ENCODE data around the gene TBC1D2B.

Gene TBC1D2B

DNA sequence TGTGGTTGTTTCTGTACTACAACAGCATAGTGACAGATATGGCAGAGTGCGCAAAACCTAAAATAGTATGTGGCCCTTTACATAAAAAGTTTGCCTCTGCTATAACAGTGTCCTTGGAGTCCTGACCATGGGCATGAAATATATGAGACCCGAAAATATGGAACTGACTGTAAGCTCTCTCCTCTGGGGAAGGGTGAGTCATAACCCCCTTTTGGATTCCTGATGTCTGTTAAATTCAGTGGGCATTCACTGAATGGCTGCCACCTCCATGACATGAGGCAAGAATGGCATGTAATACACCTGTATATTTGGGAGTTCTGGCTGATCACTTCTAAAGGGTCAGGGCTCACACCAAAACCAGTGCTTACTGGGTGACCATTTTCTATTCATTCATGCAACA, 6.1 kb downstream of the TBC1D2B start:
- DNase-seq: no peak

DNA sequence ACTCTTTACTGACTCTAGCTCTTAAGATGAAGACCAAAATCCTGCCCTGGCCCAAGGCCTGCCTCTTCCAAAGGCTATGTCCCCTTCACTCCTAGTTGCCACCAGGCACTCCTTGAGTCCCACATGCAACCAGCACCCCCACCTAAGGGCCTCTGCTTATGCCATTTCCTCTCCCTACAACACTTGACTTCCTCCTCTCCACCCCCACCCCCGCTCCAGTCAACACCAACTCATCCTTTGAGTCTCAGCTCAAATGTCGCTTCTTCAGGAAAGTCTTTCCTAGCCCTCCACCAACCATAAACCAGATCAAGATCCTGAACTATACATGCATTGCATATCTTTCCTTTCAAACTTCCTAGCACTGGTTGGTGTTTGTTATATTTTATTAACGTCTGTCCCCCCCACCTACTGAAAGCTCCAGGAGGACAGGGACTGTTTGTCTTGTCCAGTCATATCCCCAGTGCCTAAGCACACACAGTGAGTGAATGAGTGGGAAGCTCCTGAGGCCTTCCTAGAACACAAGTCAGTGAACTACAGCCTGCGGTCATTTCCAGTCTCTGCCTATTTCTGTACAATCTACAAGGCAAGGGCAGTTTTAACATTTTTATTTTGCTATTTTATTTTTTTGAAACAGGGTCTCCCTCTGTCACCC, 7.3 kb downstream of the TBC1D2B start:
- DNase-seq: no peak

DNA sequence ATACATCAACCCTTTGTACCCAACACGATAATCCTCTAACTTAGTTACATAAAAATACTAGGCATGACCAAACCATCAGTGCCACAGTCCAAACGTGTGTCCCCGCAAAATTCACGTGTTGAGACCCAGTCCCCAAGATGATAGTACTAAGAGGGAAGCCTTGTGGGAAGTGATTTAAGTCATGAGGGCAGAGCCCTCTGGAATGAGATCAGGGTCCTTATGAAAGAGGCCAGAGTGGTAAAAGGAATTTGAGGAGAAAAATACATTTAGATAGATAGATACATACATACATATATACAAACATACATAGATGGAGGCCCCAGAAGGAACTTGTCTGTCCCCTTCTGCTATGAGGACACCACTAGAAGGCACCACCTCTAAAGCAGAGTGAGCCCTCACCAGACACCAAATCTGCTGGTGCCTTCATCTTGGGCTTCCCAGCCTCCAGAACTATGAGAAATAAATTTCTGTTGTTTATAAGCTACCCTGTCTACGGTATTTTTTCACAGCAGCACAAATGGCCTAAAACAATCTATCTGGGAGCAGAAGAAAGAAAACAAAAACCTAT, 8.0 kb downstream of the TBC1D2B start:
- DNase-seq: no peak

DNA sequence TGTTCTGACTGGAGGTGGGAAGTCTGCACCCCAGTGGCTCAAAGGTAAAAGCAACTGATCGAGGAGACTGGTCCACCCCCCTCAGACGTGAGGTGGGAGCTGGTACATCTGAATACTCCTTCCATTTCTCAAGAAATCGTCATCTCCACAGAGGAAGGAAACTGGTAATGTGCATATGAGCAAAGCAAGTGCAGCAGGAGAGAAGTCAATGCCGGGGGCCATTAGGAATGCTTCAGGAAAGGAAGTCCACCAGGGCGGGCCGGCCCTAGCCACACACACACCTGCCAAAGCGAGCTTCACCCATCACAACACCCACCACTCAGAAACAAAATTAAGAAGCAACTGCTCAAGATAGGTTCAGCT, 8.5 kb downstream of the TBC1D2B start:
- no peak for DNase-seq

DNA sequence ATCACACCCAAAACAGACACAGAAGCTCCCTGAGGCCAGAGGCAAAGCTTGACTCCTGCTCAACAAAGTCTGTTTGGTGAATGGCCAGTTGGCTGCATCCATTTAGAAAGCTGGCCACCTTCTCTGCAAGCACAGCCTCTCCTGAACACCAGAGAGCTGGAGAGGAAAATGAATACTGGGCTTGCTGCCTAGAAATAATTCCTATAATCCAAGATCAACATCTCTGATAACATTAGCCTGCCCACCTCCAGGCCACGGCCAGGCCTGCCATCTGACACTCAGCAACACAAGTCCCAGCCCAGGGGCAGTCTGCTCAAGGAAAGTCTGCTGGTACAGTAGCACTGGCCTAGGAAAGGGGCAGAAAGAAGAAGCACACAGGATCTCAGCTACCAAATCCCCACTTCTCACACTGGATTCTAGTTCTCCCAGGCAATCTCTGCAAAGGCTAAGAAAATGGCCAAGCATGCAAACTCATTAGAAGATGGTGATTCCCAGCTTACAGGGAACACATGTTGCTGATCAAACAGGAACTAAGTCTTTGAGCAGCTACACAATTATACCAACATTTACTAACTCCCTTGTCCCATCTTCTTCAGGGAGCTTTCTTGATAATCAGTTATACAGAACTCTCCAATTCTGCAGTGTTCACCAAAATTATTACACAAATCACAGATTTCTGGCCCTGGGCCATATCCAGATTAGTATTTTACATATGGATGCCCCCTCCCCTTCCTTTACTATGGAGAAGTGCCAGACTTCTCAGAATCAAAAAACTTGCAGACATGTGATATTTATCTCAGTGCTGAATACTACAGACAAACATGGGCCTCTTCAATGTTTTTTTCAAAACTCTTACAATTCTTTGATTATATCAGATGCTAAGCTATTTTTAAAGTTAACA, 9.9 kb downstream of the TBC1D2B start:
- no peak for DNase-seq

DNA sequence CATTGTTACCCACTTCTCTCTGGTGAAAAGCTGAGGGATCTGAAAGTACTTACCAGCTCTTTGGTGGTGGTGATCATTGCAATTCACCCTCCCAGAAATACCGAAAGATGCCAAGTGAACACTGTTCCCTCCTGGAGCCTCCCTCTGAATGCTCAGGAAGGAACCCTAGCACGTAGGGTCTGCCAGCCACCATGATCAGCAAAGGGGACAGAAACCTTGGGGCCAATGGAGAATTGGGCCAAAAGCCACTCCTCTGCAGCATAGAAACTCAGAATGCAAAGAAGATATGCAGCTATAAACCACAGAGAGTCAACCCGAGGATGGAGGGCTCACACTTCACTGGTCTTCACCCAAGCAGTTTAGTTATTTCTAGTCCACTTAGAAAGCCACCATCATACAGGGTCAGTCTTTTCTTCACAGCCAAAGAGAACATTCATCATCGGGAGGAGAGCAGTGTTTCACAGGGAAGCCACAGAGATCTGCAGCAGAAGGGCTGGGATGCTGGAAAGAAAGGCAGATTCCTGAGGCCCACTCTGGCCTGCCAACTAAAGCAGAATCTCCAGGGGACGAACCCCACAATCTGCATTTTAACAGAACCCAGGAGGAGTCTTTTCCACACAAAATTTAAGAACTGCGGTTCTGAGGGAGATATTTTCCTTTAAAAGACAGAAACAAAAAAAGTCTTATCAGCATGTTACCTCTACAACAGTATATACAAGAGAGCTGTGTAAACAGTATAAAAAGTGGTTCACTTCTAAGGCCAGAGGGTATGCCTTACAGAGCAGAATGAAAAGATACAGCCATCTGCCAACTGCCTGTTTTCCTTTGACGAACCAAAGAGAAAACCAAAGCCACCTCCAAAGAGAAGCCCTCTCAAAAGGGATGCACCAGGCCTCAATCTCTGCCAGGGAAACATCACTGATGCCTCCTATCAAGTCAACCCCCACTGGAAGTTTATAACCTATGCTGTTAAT, 11.3 kb downstream of the TBC1D2B start:
- no peak for DNase-seq

DNA sequence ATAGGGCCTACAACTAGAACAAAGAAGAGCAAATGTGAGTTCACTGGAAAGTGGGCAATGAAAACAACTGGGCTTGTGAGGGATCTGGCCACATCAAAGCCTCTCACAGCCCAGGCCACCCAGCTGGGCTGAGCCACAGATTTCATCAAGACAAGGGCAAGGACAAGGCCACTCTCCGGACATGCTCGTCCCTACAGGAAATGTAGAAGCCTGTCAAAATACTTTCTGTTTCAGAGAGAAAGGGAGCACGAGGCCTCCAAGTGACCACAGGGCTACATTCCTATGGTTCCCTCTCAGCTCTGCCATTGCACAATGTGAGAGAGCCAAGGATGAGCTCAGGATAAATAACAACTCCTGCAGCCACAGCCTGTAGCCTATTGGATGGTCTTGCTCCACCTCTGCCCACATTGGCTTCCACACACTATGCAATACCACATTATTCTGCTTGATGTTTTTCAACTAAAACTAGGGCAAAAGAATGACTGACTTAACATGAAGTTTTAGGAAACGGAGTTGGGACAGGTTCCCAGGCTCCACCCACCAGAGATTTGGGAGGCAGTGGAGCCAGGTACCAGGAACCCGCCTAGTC, 12.1 kb downstream of the TBC1D2B start:
- no peak for DNase-seq

DNA sequence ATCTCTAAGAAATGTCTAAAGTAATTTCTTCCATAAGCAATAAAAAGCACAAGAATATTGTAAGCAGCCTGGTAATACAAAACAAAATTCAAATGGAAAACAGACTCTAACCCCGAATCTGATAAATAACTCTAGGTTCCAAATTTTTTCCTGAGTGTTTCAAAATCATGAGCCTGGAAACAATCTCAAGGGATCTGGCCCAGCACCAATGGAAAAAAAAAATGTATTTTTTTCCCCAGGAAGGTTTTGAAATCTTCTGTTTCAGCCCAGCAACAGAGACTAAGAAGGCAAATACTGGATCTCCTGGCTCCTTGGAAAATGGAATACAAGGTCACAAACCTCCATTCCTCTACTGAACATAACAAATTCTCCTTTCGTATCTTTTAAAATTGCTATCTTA, 13.0 kb downstream of the TBC1D2B start:
- no peak for DNase-seq

DNA sequence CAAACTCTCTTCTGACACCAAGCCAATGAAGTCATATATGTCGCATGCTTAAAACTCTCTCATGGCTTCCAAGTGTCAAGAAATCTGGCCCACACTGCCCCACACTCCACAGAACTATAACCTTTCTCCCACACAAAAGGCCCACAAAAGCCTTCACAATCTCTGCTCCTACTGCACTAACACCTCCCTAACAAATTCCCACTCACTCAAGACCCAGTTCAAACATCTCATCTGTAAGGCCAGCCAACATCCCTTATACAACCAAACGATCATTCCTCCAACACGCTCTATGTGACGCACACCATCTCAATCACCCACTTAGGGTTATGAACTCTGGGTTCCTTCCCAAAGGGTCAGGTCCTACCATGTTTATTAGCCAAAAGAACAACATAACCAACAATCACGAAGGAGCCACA, 13.5 kb downstream of the TBC1D2B start:
- DNase-seq: no peak

DNA sequence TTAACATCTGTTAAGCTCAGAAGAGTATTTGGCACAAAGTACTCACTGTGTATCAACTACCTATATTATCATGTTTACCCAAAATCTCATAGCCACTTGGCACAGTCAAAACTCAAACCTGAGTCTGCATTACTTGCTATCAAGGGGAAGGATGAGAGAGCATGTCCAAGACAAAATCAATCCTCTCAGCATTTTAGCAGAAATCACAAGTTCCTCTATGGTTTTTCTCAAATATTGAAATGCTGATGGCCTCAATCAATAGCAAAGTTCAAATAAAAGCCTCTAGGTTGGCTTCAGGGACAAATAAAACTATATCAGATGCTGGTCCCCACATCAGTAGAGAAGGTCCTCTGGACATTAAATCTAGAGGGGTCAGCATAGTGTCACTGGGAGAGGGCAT, 14.3 kb downstream of the TBC1D2B start:
- DNase-seq: no peak

DNA sequence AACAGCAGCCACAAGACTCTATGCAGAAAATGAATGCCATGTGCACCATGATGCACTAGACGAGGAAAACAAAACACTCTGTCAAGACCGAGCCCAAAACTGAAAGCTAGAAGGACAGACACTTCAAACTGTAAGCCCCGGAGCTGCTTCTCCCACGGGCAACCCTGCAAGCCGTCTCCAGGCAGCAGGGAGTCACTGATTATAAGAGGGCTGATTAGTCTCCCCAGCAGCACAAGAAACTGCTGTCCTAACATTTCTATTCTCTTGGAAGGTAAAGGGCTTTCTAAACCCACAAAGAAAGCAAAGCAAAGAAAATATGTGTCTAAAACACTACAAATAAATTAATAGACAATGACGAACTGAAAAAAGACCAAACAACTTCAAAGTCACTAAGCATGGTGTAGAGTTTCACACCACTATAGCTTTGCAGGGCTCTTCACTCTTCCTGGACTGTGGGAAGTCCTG, 15.5 kb downstream of the TBC1D2B start:
- DNase-seq: no peak

DNA sequence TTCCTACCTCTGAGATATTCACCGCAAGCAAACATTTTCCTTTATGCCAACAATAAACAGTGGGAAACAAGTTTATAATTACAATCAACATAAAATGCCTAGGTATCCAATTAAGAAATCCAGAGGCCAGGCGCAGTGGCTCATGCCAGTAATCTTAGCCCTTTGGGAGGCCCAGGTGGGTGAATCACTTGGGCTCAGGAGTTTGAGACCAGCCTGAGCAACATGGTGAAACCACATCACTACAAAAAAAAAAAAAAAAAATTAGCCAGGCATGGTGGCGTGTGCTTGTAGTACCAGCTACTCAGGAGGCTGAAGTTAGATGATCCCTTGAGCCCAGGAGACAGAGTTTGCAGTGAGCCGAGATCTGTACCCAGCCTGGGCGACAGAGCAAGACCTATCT, 17.3 kb downstream of the TBC1D2B start:
- no peak for DNase-seq

DNA sequence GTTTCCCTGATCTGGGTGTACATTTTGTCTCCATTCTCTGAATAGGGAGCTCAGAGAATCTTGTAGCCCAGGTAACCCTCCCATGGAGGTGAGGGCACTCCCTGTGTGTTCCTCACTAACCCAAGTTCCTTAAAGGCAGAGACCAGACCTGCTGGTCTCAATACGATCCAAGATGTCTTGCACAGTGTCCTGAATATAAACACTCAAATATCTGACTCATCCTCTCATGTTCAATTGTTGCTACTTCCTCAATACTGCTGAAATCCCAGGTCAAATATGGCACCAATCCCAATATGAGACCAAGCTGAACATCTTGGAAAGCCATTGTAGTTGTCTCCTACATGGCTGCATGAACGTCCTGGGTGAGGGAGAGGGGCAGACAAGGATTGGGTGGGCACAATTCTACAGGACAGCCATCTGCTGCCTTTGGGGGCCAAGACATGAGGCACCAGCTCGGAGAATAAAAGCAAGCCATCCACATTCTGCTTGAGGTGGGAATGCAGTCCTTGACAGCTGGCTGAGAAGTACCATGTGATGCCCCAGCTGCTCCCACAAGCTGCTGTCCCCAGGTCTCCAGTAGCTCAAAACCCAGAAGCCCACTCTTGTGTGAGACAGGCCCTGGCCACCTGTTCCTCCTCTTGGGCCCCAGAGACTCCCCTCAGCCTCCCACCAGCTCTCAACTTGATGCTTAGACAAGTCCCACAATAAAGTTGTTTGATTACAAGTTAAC, 18.2 kb downstream of the TBC1D2B start:
- DNase-seq: no peak

DNA sequence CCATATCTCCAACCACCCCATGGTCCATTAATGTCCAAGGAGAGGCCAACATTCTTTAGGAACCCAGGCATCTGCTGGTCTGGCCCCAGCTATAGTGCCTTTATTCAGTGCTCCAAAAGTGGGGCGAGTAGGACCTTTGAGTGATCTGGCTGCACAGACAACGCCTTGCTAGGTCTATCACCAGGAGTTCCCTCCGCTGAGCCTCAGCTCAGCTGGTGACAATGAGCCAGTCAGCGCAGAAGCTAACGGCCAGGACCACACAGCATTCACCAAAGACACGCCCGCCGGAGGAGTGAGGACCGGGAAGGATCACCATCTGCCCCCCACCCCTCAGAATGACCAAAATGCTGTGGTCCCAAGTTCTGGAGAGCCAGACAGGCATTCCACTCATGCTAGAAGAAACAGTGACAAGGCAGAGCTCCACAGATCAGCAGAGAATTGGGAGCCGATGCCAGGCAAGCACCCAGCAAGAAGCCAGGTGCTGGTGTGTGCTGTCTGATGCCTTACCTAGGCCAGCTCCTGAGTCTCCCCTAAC, 19.0 kb downstream of the TBC1D2B start:
- no peak for DNase-seq

DNA sequence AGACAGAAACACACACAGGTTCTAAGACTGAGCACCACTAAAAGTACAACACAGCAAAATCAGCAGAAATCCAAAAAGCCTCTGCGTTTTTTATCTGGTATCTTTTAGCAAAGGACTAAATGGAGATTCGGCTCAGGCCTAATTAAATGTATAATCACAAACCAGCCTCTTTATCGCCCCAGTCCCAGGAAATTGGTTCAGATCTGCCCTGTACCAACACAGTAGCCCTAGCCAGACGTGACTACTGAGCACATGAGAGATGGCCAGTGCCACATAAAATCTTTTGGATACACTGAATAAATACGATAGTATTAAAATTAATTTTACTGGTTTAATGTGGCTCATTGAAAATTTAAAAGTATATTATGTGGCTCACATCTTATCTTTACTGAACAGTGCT, 19.7 kb downstream of the TBC1D2B start:
- DNase-seq: no peak

DNA sequence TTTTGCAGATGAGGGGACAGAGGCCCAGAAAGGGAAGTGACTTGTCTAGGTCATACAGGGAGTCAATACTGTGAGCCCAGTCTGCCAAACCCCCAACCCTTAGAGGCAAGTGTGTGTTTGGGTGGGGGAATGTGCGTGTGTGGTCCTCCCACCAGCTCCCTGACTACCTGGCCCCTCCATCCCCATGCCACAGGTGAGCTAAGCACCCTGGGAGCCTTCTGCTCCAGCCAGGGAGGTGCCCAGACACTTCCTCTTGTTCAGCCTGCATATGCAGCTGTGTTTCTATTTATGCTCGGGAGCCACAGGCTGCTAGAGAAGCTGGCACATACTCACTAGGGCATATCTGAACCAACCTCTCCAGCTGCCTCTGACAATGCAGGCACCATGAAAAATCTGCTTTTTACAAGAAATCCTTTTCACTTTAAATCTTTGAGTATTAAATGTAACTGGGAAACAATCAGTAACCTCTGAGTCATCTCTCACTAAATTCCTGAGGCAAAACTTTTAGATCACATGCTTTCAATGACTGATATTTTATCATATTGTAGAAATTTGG, 20.7 kb downstream of the TBC1D2B start:
- DNase-seq: no peak

DNA sequence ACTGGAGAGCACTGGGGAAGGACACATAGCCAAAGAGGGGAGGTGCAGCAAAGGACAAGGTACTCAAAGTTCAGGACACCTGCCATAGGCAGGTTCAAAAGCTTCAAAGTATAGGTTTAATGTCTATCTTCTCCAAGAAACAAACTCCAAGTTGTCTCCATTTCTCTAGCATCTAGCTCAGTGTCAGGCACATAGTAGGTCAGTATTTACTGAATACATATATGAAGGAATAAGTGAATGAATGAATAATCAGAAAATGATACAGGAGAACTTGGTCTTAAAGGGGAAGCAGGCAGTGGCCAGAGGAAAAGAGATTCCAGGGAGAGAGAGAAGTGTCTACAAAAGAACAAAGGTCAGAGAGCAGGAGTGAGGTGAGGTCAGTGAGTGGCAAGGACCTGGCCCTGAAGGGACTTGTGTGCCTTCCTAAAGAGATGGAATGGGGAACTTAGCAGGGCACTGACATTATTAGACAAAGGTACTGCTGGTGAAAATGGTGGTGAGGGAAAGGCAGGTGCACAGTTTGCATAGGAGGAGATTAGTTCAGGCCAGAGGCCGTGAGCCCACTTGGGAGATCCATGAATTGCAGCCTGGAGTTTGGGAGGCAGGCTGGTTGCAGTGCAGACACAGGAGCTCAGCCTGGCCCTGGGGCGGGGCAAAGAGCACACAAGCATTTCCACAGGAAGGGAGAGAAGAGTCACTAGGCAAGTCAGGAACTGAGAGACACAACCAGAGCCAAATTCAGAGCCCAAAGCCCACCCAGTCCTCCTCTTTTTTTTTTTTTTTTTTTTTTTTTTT, 21.4 kb downstream of the TBC1D2B start:
- no peak for DNase-seq

DNA sequence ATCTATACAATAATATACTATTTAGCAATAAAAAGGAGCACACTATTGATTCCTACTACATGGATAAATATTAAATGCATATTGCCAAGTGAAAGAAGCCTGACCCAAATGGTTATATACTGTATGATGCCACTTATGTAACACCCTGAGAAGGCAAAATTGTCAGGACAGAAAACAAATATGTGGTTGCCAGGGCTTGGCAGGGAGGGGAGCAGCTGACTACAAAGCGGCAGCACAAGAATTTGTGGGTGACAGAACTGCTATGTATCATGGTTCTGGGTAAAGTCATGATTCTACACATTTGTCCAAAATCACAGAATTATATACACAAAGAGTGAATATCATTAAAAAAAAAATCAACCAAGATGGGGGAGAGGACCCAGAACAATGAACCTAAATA, 22.5 kb downstream of the TBC1D2B start:
- DNase-seq: no peak

DNA sequence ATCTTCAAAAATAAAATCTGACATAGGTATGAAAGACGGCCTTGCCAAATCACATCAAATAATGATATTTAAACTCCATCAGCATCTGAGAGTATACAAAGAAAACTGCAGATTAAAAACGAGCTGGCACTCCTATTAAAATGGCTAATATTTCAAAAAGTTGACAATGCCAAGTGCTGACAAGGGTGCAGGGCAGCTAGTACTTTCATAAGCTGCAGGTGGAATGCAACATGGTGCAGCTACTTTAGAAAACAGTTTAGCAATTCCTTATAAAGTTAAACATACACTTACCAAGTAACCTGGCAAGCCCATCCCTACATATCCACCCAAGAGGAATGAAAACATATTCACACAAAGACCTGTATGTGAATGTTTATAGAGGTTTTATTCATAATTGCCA, 23.0 kb downstream of the TBC1D2B start:
- no peak for DNase-seq

DNA sequence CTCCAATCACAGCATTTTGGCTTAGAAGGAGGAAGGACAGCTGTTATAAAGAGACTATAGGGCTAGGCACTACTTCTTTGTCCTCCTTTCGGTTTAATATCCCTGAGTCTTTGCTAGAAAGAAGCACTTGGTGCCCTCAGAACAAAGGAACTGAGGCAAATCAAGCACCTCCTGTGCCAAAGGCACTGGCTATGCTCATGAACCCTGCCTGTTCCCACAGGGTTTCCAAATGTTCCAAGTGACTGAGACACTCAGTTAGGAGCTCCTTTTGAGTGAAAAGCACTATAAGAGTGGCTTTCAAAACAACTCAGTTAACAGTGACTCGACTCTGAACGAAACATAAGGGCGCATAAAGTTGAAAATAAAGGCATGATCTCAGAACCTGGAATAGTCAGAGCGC, 25.0 kb downstream of the TBC1D2B start:
- DNase-seq: no peak

All from NCI-H187 treated with DMSO at 0.1 percent for 48 hours (cell line).